ENCODE data around the gene SPOCK1.

Gene SPOCK1

GRCh38 chr5:137320056-137321045 lies 178.8 kb downstream of the SPOCK1 start:
- DNase-seq: peak; percentile 22
- Histone ChIP-seq H3K4me3 (ENCODE audit: low read depth, low read length) (no peak overlapping the region), H3K9me3 (no peaks in the 10 kb centered on the region), H3K36me3 (no peaks in the 10 kb centered on the region), H3K27me3 (peaks cover 11% of the 10 kb centered on the region; the same call in 1 of the 2 replicates), H3K4me1 (no peaks in the 10 kb centered on the region)
- peak; percentile 93 for TF ChIP-seq CTCF (IDR thresholded peaks at IDR 0.05; ENCODE audit: low read depth, low read length)

GRCh38 chr5:137318027-137318426 lies 181.1 kb downstream of the SPOCK1 start:
- TF ChIP-seq CTCF (IDR thresholded peaks at IDR 0.05; ENCODE audit: low read depth, low read length): no peak
- Histone ChIP-seq H3K9me3 (no peaks in the 10 kb centered on the region), H3K4me1 (no peaks in the 10 kb centered on the region)

GRCh38 chr5:137316346-137316736 lies 182.8 kb downstream of the SPOCK1 start:
- no peaks in the 10 kb centered on the region for H3K4me1 ChIP-seq
- H3K9me3 ChIP-seq: no peaks in the 10 kb centered on the region
- no peaks in the 10 kb centered on the region for H3K36me3 ChIP-seq
- 0 out of 2 replicates have a peak, but pooled peaks cover 6% of the 10 kb centered on the region for H3K27me3 ChIP-seq
- no peak for DNase-seq
- TF ChIP-seq CTCF (IDR thresholded peaks at IDR 0.05; ENCODE audit: low read depth, low read length): no peak
- no peak overlapping the region for H3K4me3 ChIP-seq (ENCODE audit: low read depth, low read length)

More at GRCh38 chr5:137318027-137318426, 181.1 kb downstream of the SPOCK1 start:
- H3K4me3 ChIP-seq (ENCODE audit: low read depth, low read length): no peak overlapping the region
- DNase-seq: no peak
- no peaks in the 10 kb centered on the region for H3K36me3 ChIP-seq
- H3K27me3 ChIP-seq: 0 out of 2 replicates have a peak, but pooled peaks cover 6% of the 10 kb centered on the region

- no peak overlapping the region for H3K4me3 ChIP-seq (ENCODE audit: low read depth, low read length)
- H3K9me3 ChIP-seq: no peaks in the 10 kb centered on the region
- 0 out of 2 replicates have a peak, but pooled peaks cover 6% of the 10 kb centered on the region for H3K27me3 ChIP-seq
- DNase-seq: no peak
- no peak for TF ChIP-seq CTCF (IDR thresholded peaks at IDR 0.05; ENCODE audit: low read depth, low read length)
- no peaks in the 10 kb centered on the region for H3K4me1 ChIP-seq
- H3K36me3 ChIP-seq: no peaks in the 10 kb centered on the region
Measured at GRCh38 chr5:137315534-137316345, 183.4 kb downstream of the SPOCK1 start.

GRCh38 chr5:137315109-137315508 lies 184.0 kb downstream of the SPOCK1 start:
- H3K27me3 ChIP-seq: 0 out of 2 replicates have a peak, but pooled peaks cover 6% of the 10 kb centered on the region
- TF ChIP-seq CTCF (IDR thresholded peaks at IDR 0.05; ENCODE audit: low read depth, low read length): no peak

More at GRCh38 chr5:137315109-137315508, 184.0 kb downstream of the SPOCK1 start:
- no peaks in the 10 kb centered on the region for H3K9me3 ChIP-seq
- H3K4me3 ChIP-seq (ENCODE audit: low read depth, low read length): no peak overlapping the region
- no peak for DNase-seq
- no peaks in the 10 kb centered on the region for H3K4me1 ChIP-seq
- no peaks in the 10 kb centered on the region for H3K36me3 ChIP-seq

Measured in BE2C (cell line).